HG02885 (cell line): Measurements from ENCODE around the gene NCKAP5.
"Not testable (repeated sequence)": the region's sequence is repeated elsewhere in the genome, so short reads cannot be mapped to it uniquely, and the experiment has no call there.

Experiments used
- ATAC-seq: cut with Tn5 transposase; IDR thresholded peaks from one replicate; pipeline ENCODE4 v1.9.1; 2021; ENCODE audit warnings: mild to moderate bottlenecking; ENCODE audit not compliant: unreplicated experiment, poor library complexity

NCKAP5 gene

GRCh38 chr2:132726155-132726554, 842.1 kb downstream of the NCKAP5 start:
- no peak for ATAC-seq

- ATAC-seq = no peak
Observed at GRCh38 chr2:132725748-132726147, 842.5 kb downstream of the NCKAP5 start.

GRCh38 chr2:132725148-132725547, 843.1 kb downstream of the NCKAP5 start:
- no peak for ATAC-seq

GRCh38 chr2:132721938-132722337, 846.3 kb downstream of the NCKAP5 start:
- ATAC-seq = no peak

- no peak for ATAC-seq
Observed at GRCh38 chr2:132720393-132720792, 847.9 kb downstream of the NCKAP5 start.

- ATAC-seq = no peak
Observed at GRCh38 chr2:132719480-132719879, 848.8 kb downstream of the NCKAP5 start.

GRCh38 chr2:132716954-132717353, 851.3 kb downstream of the NCKAP5 start:
- no peak for ATAC-seq

GRCh38 chr2:132715386-132716351, 852.6 kb downstream of the NCKAP5 start:
- no peak for ATAC-seq

GRCh38 chr2:132703396-132703795, 864.9 kb downstream of the NCKAP5 start:
- ATAC-seq = no peak

- ATAC-seq = no peak
Observed at GRCh38 chr2:132701810-132702209, 866.5 kb downstream of the NCKAP5 start.

GRCh38 chr2:132699802-132700201, 868.5 kb downstream of the NCKAP5 start:
- ATAC-seq = not testable (repeated sequence)

- ATAC-seq = not testable (repeated sequence)
Observed at GRCh38 chr2:132698347-132698746, 869.9 kb downstream of the NCKAP5 start.

- ATAC-seq = no peak
Observed at GRCh38 chr2:132697556-132698205, 870.6 kb downstream of the NCKAP5 start.

- no peak for ATAC-seq
Observed at GRCh38 chr2:132692816-132693215, 875.4 kb downstream of the NCKAP5 start.

GRCh38 chr2:132691556-132691955, 876.7 kb downstream of the NCKAP5 start:
- ATAC-seq = no peak

- ATAC-seq = no peak
Observed at GRCh38 chr2:132690664-132691303, 877.5 kb downstream of the NCKAP5 start.

- ATAC-seq = no peak
Observed at GRCh38 chr2:132681766-132682165, 886.5 kb downstream of the NCKAP5 start.

- ATAC-seq = no peak
Observed at GRCh38 chr2:132680544-132680943, 887.7 kb downstream of the NCKAP5 start.

GRCh38 chr2:132678483-132678882, 889.8 kb downstream of the NCKAP5 start:
- no peak for ATAC-seq

GRCh38 chr2:132677661-132678060, 890.6 kb downstream of the NCKAP5 start:
- no peak for ATAC-seq

GRCh38 chr2:132676999-132677398, 891.3 kb downstream of the NCKAP5 start:
- ATAC-seq = no peak
